ENCODE data around the gene AFF1.

Gene AFF1

DNA sequence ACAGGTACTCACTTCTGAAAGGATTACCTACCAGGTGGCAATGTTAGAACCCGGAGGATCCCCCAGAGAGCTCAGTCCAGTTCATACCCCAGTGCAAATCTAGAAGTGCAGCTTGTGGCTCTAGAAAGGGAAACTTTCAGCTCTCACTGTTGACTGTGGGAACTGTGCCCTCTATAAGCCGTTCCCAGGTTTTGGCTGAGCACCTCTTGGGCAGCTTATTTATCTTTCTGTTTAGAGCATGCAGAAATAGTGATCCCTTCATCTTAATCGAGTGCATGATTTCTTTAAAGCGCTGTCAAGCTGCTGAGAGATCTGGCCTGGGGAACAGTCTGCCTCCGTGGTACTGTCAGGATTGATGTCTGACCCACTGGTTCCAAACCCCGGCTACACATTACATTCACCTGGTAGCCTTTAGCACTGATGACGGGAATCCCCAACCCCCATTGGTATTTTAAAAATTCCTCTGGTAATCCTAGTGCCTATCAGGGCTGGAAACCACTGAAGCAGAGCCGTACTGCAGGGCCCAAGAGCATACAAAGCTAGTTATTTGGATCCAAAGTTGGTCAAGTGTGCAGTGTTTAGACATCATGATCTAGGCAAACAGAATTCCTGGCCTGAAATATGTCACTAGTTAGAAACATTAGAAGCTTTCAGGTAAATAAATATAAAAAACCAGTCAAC lies 182.4 kb downstream of the AFF1 start:
- TF ChIP-seq TCF12 (IDR thresholded peaks at IDR 0.05; ENCODE audit: low read depth) (peak; percentile 96), CREB1 (IDR thresholded peaks at IDR 0.05; ENCODE audit: low read depth) (peak; percentile 63), RAD21 (IDR thresholded peaks at IDR 0.05; ENCODE audit: low read depth) (peak; percentile 16), FOXM1 (IDR thresholded peaks at IDR 0.05; ENCODE audit: borderline replicate concordance, low read depth) (peak; percentile 95), YY1 (IDR thresholded peaks at IDR 0.05; ENCODE audit: low read depth) (no peak), EGR1 (IDR thresholded peaks at IDR 0.05) (no peak), TAF1 (IDR thresholded peaks at IDR 0.05; ENCODE audit: low read depth) (0 out of 2 replicates have a peak, but pooled peaks have one; percentile 24), NFIC (IDR thresholded peaks at IDR 0.05) (peak; percentile 85), TEAD4 (IDR thresholded peaks at IDR 0.05) (peak; percentile 97), CEBPB (IDR thresholded peaks at IDR 0.05) (no peak), EP300 (IDR thresholded peaks at IDR 0.05; ENCODE audit: borderline replicate concordance) (peak; percentile 98)
- TF ChIP-seq, protein P1, sequence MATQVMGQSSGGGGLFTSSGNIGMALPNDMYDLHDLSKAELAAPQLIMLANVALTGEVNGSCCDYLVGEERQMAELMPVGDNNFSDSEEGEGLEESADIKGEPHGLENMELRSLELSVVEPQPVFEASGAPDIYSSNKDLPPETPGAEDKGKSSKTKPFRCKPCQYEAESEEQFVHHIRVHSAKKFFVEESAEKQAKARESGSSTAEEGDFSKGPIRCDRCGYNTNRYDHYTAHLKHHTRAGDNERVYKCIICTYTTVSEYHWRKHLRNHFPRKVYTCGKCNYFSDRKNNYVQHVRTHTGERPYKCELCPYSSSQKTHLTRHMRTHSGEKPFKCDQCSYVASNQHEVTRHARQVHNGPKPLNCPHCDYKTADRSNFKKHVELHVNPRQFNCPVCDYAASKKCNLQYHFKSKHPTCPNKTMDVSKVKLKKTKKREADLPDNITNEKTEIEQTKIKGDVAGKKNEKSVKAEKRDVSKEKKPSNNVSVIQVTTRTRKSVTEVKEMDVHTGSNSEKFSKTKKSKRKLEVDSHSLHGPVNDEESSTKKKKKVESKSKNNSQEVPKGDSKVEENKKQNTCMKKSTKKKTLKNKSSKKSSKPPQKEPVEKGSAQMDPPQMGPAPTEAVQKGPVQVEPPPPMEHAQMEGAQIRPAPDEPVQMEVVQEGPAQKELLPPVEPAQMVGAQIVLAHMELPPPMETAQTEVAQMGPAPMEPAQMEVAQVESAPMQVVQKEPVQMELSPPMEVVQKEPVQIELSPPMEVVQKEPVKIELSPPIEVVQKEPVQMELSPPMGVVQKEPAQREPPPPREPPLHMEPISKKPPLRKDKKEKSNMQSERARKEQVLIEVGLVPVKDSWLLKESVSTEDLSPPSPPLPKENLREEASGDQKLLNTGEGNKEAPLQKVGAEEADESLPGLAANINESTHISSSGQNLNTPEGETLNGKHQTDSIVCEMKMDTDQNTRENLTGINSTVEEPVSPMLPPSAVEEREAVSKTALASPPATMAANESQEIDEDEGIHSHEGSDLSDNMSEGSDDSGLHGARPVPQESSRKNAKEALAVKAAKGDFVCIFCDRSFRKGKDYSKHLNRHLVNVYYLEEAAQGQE (IDR thresholded peaks at IDR 0.05; ENCODE audit: low read depth) = no peak
- TF ChIP-seq, protein P2, sequence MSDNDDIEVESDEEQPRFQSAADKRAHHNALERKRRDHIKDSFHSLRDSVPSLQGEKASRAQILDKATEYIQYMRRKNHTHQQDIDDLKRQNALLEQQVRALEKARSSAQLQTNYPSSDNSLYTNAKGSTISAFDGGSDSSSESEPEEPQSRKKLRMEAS (IDR thresholded peaks at IDR 0.05) = peak; percentile 56
- TF ChIP-seq, protein P3, sequence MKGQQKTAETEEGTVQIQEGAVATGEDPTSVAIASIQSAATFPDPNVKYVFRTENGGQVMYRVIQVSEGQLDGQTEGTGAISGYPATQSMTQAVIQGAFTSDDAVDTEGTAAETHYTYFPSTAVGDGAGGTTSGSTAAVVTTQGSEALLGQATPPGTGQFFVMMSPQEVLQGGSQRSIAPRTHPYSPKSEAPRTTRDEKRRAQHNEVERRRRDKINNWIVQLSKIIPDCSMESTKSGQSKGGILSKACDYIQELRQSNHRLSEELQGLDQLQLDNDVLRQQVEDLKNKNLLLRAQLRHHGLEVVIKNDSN (IDR thresholded peaks at IDR 0.05) = no peak

DNA sequence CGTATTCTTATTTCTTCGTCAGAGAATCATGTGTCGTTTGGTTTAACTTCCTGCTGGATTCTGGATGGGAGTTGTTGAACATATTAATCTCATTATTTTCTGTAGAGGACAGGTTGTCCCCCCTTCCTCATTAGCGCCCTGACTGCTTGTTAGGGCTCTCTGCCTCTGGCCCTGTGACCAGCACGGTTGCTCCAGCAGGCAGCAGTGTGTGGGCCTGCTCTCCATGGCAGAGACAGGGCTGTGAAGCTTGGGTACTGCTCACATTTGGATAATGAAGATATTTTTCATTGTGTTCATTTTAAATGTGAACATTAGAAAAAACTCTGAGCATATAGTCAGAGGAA lies 182.9 kb downstream of the AFF1 start:
- TF ChIP-seq ZBTB7A (IDR thresholded peaks at IDR 0.05; ENCODE audit: low read depth) (no peak), TCF12 (IDR thresholded peaks at IDR 0.05; ENCODE audit: low read depth) (0 out of 2 replicates have a peak, but pooled peaks have one; percentile 31), TEAD4 (IDR thresholded peaks at IDR 0.05) (no peak), RAD21 (IDR thresholded peaks at IDR 0.05; ENCODE audit: low read depth) (peak; percentile 5; the same call in 1 of the 2 replicates)

DNA sequence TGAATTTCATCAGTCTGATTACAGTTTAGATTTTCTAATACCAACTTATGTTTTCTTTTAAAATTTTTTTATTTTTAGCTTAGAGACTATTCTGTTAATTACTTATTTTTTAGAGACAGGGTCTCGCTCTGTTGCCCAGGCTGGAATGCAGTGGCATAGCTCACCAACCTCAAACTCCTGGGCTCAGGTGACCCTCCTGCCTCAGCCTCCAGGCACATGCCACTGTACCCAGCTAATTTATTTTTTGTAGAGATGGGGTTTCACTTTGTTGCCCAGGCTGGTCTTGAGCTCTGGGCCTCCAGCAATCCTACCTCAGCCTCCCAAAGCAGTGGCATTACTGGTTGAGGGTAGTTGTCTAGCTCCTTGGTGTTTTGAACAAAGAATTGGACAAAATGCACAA lies 183.6 kb downstream of the AFF1 start:
- no peak for TF ChIP-seq NFIC (IDR thresholded peaks at IDR 0.05)
- TF ChIP-seq CREB1 (IDR thresholded peaks at IDR 0.05; ENCODE audit: low read depth) = no peak
- no peak for TF ChIP-seq TAF1 (IDR thresholded peaks at IDR 0.05; ENCODE audit: low read depth)
- no peak for TF ChIP-seq FOXM1 (IDR thresholded peaks at IDR 0.05; ENCODE audit: borderline replicate concordance, low read depth)
- no peak for TF ChIP-seq TCF12 (IDR thresholded peaks at IDR 0.05; ENCODE audit: low read depth)
- TF ChIP-seq EGR1 (IDR thresholded peaks at IDR 0.05) = no peak
- TF ChIP-seq ZBTB7A (IDR thresholded peaks at IDR 0.05; ENCODE audit: low read depth) = no peak
- TF ChIP-seq TEAD4 (IDR thresholded peaks at IDR 0.05) = no peak
- no peak for TF ChIP-seq YY1 (IDR thresholded peaks at IDR 0.05; ENCODE audit: low read depth)
- TF ChIP-seq, protein P2 (IDR thresholded peaks at IDR 0.05) = no peak
- TF ChIP-seq CEBPB (IDR thresholded peaks at IDR 0.05) = no peak
- no peak for TF ChIP-seq RAD21 (IDR thresholded peaks at IDR 0.05; ENCODE audit: low read depth)
- TF ChIP-seq, protein P1 (IDR thresholded peaks at IDR 0.05; ENCODE audit: low read depth) = no peak
- TF ChIP-seq, protein P3 (IDR thresholded peaks at IDR 0.05) = no peak
- TF ChIP-seq EP300 (IDR thresholded peaks at IDR 0.05; ENCODE audit: borderline replicate concordance) = no peak

DNA sequence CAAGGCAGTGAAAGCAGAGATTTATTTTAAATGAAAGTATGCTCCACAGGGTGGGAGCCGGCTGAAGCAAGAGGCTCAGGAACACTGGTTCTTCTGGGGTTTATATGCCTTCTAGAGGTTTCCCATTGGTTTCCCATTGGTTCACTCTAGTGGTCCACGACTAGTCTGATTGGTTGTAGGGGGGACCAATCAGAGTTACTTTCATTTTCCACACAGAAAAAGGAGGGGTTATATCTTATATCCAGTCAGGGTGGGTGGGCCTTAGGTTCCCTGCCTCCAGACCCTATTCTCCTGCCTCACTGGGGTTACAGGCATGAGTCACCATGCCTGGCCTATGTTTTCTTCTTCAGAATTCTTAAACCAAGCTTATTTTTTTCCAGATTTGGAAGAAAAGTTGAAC lies 184.0 kb downstream of the AFF1 start:
- TF ChIP-seq CEBPB (IDR thresholded peaks at IDR 0.05) = no peak
- no peak for TF ChIP-seq FOXM1 (IDR thresholded peaks at IDR 0.05; ENCODE audit: borderline replicate concordance, low read depth)

DNA sequence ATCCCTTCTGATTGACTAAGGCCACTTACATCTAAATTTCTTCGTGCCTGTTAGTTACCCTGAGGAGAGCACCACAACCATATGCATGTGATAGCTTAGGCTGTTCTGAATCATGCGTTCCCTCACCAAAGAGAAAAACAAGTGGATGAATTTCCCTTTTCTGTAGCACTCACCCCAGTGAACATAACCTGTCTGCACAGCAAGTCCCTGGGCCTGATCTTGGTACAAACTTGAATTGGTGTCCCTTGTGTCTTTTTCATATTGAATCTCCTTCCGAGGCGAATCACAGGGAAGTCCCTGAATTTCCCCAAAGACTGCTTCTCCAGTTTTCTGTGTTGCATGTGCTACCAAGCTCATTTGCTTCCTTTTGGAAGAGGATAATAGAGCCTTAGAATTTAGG lies 185.2 kb downstream of the AFF1 start:
- TF ChIP-seq, protein P2 (IDR thresholded peaks at IDR 0.05) = no peak
- TF ChIP-seq CEBPB (IDR thresholded peaks at IDR 0.05) = no peak
- no peak for TF ChIP-seq FOXM1 (IDR thresholded peaks at IDR 0.05; ENCODE audit: borderline replicate concordance, low read depth)
- no peak for TF ChIP-seq TCF12 (IDR thresholded peaks at IDR 0.05; ENCODE audit: low read depth)
- no peak for TF ChIP-seq TAF1 (IDR thresholded peaks at IDR 0.05; ENCODE audit: low read depth)
- TF ChIP-seq TEAD4 (IDR thresholded peaks at IDR 0.05) = no peak
- TF ChIP-seq ZBTB7A (IDR thresholded peaks at IDR 0.05; ENCODE audit: low read depth) = no peak
